HUDEP-2 (cell line): ENCODE measurements around the gene OSBPL2.

ENCODE experiments used
- DNase-seq, 76 experiments: peaks; one replicate each; lab custom pipeline; 2025; ENCODE audit not compliant: unreplicated experiment in 76 of 76; lab: John Stamatoyannopoulos, UW

Gene OSBPL2

GRCh38 chr20:62332421-62332820 is 94.1 kb downstream of the OSBPL2 start:
- DNase-seq = no peak

DNA sequence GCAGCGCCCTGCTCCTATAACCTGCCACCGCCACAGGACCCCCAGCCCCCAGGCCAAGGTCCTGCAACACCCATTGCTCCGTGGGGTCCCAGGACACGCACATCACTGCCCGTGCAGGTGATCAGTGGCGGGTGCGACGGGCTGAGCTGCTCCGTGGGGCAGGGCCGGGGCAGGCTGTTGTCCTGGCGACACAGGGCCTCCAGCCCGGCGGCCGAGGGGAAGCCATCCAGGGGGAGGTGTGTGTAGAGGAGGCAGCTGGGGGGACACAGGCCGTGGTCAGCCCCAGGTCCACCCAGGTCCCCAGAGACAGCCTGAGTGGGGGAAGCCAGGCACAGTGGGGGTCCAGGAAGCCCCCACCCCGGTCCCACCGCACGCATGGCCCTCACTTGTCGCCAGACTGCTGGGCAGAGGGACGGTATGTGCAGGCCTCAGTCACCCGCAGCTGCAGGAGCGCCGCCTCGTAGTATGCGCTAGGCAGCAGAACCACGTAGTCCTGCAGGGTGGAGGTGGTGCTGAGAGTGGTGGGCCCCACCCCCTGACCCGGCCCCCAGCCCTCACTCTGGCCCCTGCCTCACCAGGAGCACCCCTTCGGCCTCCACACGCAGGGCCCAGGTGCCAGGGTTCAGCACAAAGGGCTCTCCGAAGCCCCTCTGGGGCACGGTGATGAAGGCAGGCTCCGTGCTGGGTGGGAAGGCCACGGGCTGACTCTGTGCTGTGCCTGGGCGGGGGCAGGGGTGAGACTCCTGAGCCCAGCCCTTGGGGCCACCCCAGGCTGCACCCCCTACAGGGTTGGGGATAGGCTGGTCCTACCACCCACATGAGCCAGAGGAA is 94.9 kb downstream of the OSBPL2 start:
- no peak for DNase-seq

GRCh38 chr20:62333820-62334595 is 95.7 kb downstream of the OSBPL2 start:
- DNase-seq = no peak

DNA sequence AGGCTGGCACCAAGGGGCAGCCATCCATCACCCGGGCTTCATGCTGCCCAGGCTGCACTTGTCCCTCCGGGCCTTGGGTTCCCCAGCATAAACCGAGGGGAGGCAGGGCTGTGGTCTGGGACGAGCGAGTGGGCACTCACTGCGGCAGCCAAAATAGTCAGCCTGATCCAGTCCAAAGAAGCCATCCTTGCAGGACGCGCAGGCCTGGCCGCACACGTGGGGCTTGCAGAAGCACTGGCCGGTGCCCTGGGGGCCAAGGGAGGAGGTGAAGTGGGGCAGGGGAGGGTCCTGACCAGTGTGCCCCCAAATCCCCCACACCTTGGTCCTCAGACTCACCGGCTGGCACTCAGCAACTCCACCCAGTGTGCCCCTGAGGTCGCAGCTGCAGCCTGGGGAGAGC is 96.6 kb downstream of the OSBPL2 start:
- DNase-seq = no peak

- no peak for DNase-seq
Measured at GRCh38 chr20:62335532-62335931, 97.2 kb downstream of the OSBPL2 start.

GRCh38 chr20:62336329-62336728 is 98.0 kb downstream of the OSBPL2 start:
- DNase-seq = no peak

- DNase-seq = no peak
Measured at GRCh38 chr20:62336775-62337557, 98.6 kb downstream of the OSBPL2 start.

- DNase-seq = no peak
Measured at GRCh38 chr20:62337558-62338293, 99.4 kb downstream of the OSBPL2 start.

GRCh38 chr20:62338294-62338620 is 99.9 kb downstream of the OSBPL2 start:
- DNase-seq = no peak

GRCh38 chr20:62339647-62340062 is 101.3 kb downstream of the OSBPL2 start:
- DNase-seq = no peak

- no peak for DNase-seq
Measured at GRCh38 chr20:62342910-62343309, 104.6 kb downstream of the OSBPL2 start.

GRCh38 chr20:62344092-62344491 is 105.8 kb downstream of the OSBPL2 start:
- no peak for DNase-seq

DNA sequence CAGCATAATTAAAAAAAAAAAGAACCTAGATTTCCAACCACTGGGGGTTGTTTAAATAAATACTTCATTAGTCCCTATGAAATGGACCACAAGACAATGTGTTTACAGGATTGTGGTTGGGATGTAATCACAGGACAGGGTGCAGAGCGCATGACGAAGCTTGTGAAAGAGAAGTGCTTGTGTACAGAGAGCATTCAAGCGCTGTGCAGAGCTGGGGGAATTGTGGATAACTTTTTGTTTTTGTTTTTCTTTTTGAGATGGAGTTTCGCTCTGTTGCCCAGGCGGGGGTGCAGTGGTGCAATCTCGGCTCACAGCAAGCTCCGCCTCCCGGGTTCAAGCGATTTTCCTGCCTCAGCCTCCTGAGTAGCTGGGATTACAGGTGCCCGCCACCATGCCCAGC is 106.5 kb downstream of the OSBPL2 start:
- DNase-seq = no peak
